Hematopoietic multipotent progenitor cell treated with erythropoietin and hydrocortisone succinate and interleukin-3 and kit ligand, for 4 days (in vitro differentiated cells): ENCODE measurements around the gene TMEM107.

Source experiments
- DNase-seq: peaks from one replicate; pipeline ENCODE4 v3.0.0-alpha.2; 2015

TMEM107 gene

DNA sequence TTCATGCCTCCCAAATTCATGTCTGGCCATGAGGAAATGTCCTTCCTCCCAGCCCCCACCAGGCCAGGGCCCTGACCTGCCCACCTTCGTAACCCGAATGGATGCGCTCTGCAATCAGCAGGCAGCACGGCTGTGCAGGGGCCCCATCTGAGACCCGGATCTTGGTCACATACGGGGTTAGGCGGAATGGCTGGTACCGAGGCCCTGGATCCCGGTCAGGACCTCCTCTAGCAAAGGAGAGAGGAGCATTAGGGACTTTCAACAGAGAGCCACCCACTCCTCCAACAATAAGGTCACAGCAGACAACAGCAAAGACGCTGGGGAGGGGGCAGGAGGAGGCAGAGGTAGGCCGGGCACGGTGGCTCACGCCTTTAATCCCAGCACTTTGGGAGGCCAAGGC, 27.6 kb downstream of the TMEM107 start:
- no peak for DNase-seq

DNA sequence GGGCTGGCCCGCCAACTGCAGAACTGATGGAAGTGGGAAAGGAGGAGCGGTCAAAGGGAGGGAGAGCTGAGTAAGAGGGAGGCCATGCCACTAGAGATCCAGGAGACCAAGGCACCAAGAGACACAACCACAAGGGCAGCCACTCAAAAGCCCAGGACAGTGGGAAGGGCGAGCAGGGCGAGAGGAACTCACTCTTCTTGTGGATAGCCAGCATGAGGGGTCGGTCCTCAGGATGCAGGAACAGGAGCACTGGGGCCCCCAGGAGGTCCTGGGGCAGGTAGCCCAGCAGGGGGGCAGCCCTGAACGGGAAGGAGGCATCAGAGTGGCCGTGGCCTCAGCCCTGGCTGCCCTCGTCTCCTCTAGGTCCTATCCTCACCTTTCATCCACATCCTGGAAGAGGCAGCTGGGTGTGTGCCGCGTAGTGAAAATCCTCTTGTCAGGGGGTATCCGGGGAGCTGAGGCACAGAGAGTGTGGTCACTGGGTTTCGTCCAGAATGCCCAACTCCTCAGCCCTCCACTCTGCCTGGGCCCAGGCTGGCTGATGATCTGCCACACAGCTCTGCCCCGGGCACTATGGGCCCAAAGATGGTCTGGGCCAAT, 28.3 kb downstream of the TMEM107 start:
- no peak for DNase-seq

DNA sequence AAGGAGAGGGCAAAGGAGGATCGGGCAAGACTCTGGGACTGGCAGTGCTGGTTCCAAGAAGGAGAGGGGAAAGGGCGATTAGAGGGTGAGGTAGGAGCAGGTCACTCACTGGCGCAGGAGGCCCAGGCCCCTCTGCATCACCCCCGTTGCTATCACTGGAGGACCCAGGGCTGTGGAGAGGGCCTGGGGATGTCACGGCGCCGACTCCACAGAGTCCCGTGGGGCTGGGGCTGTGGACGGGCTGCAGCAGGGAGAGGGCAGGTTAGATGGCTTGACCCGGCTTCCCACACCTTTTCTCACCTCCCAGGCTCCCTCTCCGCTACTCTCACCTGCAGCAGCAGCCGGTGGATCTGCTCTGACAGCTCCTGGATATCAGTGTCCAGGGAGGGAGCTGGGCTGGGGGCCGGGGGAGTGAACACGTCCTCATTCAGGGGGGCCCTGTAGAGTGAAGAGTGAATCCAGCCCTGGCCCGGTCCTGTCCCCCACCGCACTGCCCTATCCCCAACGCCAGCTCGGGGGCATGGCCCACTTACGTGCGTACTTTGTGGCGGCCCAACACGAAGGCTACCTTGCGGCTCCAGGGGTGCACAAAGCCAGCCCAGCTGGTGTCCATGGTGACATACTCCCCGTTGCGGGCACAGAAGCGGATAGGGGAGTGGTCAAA, 28.9 kb downstream of the TMEM107 start:
- DNase-seq = no peak

DNA sequence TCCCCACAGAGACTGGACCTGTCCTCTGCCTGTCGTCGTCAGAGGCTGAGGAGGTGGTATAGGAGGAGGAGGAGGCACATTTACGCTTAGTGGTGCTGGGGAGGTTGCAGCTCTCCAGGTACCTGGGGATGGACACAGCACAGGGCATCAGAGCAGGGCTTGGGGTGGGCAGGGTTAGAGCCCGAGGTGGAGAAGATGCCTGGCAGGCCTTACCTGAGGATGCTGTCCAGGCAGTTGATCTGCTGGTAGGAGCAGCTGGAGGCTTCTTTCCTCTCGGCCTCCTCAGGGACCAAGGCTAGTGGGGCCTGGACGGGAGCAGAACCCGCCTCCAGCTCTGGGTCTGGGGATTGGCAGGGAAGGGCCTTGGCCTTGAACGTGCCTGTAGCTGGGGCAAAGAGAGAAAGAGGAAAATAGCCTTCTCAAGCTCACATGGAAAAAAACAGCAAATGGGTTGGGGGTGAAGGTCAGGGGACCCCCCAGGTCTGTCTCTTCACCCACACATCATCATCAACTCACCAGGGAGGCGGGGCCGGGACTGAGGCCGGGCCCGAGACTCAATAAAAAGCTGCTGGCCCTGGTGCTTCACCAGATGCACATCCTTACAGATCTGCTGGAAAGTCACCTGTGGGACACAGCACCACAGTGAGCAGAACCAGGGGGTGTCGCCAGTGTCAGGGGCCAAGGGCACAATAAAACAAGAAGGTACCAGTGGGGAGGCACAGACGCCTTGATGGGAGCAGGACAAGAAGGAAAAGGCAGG, 29.6 kb downstream of the TMEM107 start:
- no peak for DNase-seq

DNA sequence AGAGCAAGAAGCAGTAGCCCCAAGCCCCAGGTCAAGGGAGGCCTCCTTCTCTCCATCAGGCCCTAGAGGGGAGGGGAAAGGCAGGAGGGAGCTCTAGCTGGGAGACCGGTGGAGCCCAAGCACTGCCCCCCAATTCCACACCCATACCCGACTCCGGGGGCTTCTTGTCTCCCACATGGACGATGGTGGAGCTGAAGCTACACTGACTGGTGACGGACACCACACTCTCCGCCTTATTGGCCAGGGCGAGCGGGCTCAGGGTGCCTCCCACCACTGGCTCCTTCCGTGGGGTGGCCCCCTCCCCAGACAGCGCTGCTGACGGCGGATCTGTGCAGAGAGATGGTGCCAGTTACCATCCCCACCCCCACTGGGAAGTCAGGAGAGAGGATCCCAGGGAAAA, 30.4 kb downstream of the TMEM107 start:
- no peak for DNase-seq

DNA sequence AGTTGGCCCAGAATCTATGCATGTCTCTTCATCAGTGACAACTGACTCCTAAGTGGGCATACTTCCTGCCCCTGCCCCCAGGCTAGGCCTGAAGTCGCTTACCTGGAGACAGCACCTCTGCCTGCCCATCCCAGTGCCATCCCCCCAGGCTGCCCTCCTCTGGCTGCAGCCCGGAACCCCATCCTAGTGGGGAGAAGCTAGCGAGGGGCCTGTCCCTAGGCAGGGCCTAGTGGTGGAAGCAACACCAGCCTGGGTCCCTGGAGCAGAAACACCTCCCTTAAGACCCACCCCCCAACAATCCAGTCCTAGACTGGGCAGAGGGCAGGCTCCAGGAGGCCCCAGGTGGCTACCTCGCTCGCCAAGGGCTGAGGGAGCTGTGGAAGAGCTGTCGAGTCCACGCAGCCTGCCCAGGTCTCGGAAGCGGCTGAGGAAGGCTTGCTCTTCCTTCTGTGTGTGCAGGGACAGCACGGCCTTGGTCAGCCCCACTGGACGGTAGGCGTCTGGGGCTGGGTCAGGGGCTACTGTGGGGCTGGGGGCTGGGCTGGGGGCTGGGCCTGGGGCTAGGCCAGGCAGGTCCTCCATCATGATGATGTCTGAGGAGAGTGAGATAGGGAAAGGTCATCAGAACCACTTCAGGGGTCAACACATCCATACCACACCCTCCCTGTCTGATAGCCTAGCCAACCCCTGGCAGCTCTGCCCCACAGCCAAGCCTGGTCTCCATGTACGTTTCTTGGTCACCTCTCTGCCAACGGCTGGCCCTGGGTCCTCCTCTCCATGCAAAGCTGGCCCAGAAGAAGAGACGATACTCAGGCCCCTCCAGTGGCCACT, 31.6 kb downstream of the TMEM107 start:
- no peak for DNase-seq

DNA sequence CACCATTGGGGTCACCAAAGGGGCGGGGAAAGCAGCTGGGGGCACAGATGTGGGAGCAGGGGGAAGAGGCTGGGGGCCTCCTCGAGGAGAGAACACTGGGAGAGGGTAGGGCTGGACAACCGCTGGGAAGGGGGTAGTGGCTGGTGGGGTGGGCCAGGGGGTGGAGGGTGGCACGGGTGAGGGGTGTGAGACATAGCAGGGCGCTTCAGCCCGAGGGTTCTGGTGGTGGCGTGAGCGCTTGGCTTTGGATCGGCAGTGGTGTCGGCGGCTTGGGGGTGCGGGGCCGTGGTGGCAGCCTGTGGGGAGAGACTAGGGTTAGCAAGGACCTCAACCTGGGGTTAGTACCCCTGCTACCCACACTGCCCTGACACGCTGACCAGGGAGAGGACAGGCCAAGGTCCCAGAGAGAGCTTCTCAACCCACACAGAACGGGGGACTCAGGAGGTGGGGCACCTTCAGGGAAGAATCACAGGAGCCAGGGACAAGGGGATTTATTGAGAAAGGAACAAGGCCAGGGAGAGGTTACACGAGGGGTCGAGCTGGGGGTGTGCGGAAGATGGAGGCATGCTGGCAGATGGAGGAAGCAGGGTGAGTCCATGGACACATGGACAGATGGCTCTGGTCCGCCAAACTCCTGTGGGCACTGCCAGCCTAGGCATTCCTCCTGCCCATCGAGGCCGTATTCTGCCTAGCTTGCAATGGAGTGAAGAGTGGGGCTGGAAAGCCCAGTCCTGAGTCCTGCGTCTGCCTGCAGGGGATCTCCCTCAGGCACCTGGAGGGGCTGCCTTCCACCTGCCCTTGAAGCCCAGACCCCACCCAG, 32.4 kb downstream of the TMEM107 start:
- no peak for DNase-seq

DNA sequence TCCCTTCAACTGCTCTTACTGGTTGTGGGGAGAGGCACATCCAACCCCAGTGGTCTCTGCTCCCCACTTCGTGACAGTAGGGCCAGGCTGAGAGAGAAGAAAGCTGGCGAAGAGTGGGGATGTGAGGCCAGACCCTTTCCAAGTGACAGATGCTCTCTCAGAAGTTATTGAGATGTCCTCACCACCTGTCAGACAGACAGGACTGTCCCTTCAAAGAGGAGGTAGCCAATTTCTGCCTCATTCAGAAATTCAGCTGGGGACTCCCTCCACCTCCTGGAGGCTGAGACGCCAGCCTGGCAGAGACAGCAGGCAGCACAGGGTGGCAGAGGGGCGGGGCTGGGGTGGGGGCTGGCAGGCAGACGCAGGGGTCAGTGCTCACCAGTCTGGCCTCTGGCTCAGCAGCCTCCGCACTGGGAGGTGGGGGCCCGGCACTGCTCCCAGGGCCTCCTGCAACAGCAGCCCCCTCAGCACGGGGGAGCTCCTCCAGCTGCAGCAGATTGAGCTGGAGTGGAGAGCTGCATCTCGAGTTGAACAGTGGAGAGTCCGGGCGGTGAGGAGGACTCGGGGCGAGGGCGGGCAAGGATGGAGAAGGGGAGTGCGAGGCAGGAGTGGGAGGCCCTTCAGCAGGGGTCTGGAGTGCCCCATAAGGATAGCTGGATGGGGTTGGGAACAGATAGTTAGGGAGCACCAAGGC, 33.1 kb downstream of the TMEM107 start:
- DNase-seq = no peak

DNA sequence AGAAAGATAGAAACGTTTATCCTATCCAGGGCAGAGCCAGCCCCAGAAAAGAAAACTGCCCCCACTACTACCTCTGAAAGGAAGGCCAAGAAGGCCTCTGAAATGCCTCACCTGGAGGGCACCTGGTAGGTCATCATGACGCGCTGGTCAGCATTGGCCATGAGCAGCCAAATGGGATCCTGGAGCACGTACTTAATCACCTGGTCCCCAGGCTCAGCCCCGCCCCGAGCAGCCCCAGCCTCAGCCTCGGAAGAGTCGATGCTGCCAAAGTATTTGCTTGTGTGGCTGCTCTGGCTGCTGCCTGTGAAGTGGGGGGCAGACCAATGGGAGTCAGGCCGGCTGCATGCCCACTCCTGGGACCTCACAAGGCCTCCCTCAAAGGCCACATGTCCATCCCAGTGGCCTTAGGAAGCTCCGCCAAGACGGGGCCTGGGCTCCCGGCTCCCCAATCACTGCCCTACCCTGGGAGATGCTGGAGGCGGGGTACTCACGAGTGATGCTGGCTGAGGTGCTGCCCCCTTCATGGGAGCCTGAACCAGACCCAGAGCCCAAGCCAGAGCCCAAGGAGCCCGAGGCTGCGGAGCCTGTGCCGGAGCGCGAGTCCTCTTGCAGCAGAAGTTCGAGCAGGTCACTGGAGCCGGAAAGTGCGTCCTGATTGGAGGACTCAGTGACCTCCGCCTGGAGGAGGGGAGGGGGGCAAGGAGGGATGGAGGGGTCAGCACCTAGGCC, 33.9 kb downstream of the TMEM107 start:
- DNase-seq = no peak

DNA sequence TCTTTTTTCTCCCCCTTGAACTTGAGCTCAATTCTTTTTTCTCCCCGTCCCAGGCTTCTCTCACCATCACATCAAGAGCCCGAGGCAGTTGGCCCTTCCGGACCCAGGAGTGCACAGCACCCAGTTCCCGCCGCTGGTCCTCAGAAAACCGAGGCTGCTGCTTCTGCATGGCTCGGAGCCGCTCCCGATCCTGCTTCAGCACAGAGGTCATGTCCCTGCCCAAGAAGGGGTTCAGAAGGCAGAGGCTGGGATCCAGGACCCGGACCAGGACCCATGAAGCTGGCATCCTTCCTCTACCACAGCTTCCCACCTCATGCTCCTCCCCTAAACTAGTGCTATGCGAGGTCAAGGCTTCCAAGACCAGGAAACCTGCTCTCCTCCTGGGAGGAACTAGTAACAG, 34.4 kb downstream of the TMEM107 start:
- DNase-seq = no peak

DNA sequence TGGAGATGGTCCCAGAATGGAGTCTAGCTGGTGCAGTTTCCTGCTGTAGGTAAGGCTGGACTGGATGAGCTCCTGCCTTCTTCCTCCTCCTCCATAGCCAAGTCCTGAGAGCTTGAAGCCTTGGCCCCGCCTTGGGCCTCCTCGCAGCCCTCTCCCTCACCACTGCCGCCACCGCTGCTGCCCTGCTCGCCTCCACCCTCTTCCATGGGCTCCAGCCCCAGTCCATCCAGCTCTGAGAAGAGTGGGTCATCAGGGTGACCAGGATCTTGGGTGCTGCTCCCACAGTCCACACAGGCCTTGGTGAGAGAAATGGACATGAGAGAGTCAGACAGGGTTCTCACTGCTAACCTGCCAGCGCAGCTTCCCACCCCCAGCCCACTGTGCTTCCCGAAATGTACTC, 35.1 kb downstream of the TMEM107 start:
- no peak for DNase-seq

DNA sequence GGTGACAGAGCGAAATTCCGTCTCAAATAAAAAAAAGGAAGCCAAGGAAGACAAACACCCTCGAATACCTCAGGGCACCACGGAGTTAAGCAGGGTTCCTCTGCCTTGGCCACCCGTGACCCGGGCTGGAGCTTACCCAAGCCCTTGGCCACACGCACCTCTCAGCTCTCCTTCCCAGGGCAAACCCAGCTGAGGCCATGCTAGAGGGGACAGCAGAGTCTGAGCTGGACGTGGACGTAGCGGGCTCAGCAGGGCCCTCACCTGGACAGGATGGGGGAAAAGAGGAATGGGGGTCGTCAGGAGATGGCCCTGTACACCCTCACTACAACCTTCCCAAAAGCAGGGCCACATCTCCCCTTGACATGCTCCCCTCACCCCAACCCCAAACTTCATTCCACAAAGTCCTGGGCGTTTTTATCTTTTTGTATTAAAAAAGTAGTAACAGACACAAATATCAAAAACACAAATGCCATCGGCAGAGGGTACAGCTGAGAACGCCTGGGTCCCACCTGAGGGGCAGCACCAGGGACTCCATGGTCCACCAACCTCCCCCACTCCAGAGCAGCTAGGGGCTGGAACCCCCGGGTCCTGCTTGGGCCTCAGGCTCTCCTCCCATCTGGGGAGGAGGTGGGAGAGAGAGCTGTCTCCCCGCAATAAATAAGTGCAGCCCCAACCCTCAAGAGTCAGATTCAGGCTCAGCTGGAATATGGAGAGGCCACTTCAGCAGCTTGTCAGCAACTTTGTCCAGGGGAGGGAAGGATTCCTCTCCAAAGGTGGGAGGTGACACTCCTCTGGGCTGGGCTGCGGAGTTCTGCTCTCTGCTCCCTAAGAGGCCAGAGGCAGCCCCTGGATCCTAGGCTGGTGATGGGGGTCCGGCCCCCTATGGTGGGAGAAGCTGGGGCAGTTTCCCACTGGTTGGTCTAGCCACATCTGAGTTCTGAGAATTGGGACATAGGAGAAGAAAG, 35.8 kb downstream of the TMEM107 start:
- DNase-seq = no peak

DNA sequence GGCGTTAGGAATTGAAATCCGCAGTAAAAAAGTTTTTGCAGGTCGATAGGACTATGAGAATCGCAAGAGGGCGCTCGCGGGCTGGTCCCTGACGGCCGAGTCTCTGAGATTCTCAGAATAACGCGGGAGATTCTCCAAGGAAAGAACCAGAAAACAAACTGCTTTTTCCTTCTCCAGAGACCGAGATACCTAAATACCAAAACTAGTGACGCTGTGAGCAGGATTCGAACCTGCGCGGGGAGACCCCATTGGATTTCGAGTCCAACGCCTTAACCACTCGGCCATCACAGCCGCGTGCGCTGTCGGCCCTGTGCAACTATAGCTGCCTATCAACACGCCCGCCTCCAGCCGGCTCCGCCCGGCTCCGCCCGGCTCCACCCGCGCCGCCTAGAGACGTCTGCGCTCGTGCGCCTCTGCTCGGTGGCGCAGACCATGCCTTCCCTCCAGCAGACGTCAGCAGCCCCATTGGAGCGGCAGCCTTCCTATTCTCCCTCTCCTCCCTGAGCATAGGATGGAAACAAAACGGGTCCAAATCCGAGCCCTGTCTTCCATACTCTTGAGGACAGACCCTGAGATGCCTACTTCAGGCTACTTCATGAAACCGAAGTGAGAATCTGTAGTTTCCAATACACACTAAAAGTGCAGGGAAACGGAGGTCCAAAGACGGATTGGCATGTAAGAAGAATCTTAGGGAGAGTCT, 37.4 kb downstream of the TMEM107 start:
- peak; percentile 99 for DNase-seq

DNA sequence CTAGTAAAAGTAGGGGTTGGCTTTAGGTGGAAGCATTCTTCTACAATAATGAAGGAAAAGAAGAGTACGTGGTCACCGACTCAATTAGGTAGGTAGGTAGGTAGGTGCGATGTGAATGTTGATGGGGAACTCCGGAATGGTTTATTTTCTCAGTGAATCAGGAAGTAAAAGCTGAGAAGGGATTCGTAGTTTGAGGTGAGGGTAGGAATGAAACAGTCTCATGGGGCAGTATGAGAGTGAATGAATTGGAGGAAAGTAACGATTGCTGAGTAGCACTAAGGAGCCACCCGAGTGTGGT, 37.9 kb downstream of the TMEM107 start:
- no peak for DNase-seq

DNA sequence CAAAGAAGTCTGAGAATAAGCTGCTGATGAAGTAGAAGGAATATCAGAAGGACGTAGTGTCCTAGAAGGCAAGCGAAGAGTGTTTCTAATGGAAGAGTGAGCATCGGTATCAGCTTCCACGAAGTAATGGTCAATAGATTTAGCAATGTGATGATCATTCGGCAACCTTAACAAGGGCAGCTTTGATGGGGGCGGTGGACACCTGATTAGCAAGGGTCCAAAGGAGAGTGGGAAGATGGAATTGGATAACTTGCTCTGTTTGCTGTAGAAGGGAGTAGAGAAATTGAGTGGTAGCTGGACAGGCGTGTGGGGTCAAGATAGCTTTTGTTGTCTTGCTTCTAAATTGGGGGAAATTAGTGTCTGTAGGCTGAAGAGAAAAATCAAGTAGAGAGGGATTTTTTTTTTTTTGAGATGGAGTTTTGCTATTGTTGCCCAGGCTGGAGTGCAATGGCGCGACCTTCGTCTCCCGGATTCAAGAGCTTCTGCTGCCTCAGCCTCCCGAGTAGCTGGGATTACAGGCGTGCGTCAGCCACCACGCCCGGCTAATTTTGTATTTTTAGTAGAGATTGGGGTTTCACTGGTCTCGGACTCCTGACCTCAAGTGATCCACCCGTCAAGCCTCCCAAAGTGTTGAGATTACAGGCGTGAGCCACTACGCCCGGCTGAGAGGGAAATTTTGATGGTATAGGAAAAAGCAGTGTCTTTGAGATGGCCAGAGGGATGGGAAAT, 38.4 kb downstream of the TMEM107 start:
- no peak for DNase-seq

DNA sequence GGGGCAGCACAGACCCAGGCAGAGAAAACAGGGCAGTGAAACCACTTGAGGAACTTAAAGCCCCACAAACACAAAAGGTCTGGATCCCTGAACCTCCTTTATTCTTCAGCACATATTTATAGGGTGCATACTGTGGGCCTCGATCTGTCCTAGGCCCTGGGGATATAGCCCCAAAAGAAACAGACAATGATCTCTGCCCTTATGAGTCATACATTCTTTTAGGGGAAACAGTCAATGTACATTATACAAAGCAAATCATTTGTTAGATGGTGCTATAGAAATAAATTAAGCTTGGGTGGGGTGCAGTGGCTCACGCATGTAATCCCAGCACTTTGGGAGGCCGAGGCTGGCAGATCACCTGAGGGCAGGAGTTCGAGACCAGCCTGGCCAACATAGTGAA, 42.2 kb downstream of the TMEM107 start:
- DNase-seq = no peak

DNA sequence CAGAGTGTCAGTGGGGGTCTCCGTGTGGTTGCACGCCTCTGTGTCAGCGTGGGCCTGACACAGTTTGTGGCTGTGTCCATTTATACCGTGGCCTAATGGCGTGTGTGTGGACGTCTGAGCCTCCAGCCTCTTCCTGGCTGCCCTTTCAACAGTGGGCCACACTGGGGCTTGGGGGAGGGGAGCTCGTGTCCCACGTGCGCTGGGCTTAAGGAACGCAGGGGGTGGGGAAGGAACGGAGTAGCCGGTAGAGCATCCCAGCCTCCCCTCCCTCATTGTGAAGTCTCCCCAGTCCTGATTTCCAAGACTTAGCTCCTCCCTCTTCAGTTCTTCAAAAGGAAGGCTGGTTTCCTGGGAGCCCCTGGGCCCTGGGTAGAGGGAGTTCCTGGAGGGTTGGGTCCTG, 42.8 kb downstream of the TMEM107 start:
- DNase-seq = no peak

DNA sequence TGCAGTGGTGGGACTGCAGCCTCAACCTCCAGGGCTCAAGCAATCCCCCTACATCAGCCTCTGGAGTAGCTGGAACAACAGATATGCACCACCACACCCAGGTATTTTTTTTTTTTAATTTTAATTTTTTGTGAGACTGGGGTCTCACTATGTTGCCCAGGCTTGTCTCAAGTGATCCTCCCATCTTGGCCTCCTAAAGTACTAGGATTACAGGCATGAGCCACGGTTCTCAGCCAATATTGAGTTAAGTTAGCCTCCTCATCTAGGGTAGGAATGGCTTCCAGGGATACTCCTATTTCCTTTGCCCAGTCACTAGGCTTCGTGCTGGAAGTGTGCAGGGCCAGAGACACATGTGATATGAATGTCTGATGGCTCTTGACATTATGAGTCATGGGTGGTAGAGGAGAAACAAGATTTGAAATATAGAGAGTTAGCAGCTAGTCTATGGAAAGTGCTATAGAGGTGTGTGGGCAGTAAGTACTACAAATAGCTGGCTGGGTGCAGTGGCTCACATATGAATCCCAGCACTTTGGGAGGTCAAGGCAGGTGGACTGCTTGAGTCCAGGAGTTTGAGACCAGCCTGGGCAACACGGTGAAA, 44.2 kb downstream of the TMEM107 start:
- DNase-seq = no peak
